HL-60 (cell line): ENCODE measurements around the gene EHBP1L1.

ENCODE experiments used
- DNase-seq, 2 experiments: peaks; one replicate each; pipeline ENCODE4 v3.0.0-alpha.2; 2010 to 2020; ENCODE audit warnings: low read depth in 1 of 2, low spot score in 1 of 2
- H3K27ac ChIP-seq: fragments of 250-450 bp; sonication (Bioruptor Pico); replicated peaks from 2 replicates; pipeline ENCODE4 v1.5.1; 2020; ENCODE audit warnings: mild to moderate bottlenecking, moderate library complexity
- H3K27me3 ChIP-seq: fragments of 250-450 bp; sonication (Bioruptor Pico); 2 replicates; pipeline ENCODE4 v1.5.1; 2021; ENCODE audit warnings: mild to moderate bottlenecking, moderate library complexity; ENCODE audit not compliant: insufficient read depth, poor library complexity, severe bottlenecking
- H3K4me3 ChIP-seq: replicated peaks from 2 replicates; pipeline ENCODE4 v1.5.1; 2011; ENCODE audit warnings: mild to moderate bottlenecking, control low read depth, low read length; ENCODE audit not compliant: insufficient read depth
- CTCF ChIP-seq: IDR thresholded peaks from one replicate; pipeline ENCODE4 v1.5.1; 2011; ENCODE audit warnings: low read length, control low read depth, inconsistent platforms; ENCODE audit not compliant: insufficient read depth
- GABPA ChIP-seq: IDR thresholded peaks from 2 replicates; pipeline ENCODE4 v1.6.1; 2012; ENCODE audit warnings: low read depth
- POLR2AphosphoS5 ChIP-seq: IDR thresholded peaks from 2 replicates; pipeline ENCODE4 v1.6.1; 2012; ENCODE audit warnings: low read depth
- REST ChIP-seq: IDR thresholded peaks from 2 replicates; pipeline ENCODE4 v1.6.1; 2012; ENCODE audit warnings: low read depth; ENCODE audit not compliant: insufficient replicate concordance
- SPI1 ChIP-seq: IDR thresholded peaks from 2 replicates; pipeline ENCODE4 v1.6.1; 2012; ENCODE audit warnings: low read depth, mild to moderate bottlenecking, borderline replicate concordance

Gene EHBP1L1

GRCh38 chr11:65609665-65610064 lies 33.8 kb downstream of the EHBP1L1 start:
- no peak for DNase-seq
- Histone ChIP-seq H3K27me3 (no peaks in the 10 kb centered on the region), H3K27ac (no peak overlapping the region), H3K4me3 (no peak overlapping the region)
- TF ChIP-seq REST: no peak
- no peak for TF ChIP-seq GABPA
- TF ChIP-seq SPI1: no peak
- TF ChIP-seq CTCF: no peak
- TF ChIP-seq POLR2AphosphoS5: no peak

- Histone ChIP-seq H3K4me3 (peak overlapping the region; percentile 88), H3K27me3 (no peaks in the 10 kb centered on the region), H3K27ac (peak overlapping the region; percentile 58)
- DNase-seq: no peak
- no peak for TF ChIP-seq SPI1
- no peak for TF ChIP-seq REST
- TF ChIP-seq GABPA: no peak
- TF ChIP-seq CTCF: no peak
- no peak for TF ChIP-seq POLR2AphosphoS5
These were observed 34.6 kb downstream of the EHBP1L1 start for GRCh38 chr11:65610404-65610803.

- peak; percentile 95 for TF ChIP-seq SPI1
- TF ChIP-seq GABPA: no peak
- H3K27me3 ChIP-seq: no peaks in the 10 kb centered on the region
- peak overlapping the region; percentile 58 for H3K27ac ChIP-seq
- peak; percentile 56 to 85 for DNase-seq
- peak overlapping the region; percentile 88 for H3K4me3 ChIP-seq
These were observed 35.3 kb downstream of the EHBP1L1 start for GRCh38 chr11:65611028-65611757.

- no peak for TF ChIP-seq SPI1
- TF ChIP-seq POLR2AphosphoS5: no peak
- no peak for TF ChIP-seq REST
- no peak for TF ChIP-seq CTCF
- TF ChIP-seq GABPA: no peak
- peak overlapping the region; percentile 58 for H3K27ac ChIP-seq
- H3K4me3 ChIP-seq: peak overlapping the region; percentile 88
- H3K27me3 ChIP-seq: no peaks in the 10 kb centered on the region
- no peak for DNase-seq
These were observed 36.1 kb downstream of the EHBP1L1 start for GRCh38 chr11:65611758-65612603.
